Right atrium auricular region (tissue), 2 donors: ENCODE results near the gene PRRG2. TPM values are rescaled to one million over a fixed set of nuclear protein-coding genes. Genes with fewer than 3 reads are reported as not detected.

Source experiments
- DNase-seq: peaks from one replicate; pipeline ENCODE4 v3.0.0-alpha.2; 2019; ENCODE audit warnings: low spot score
- H3K27ac ChIP-seq, 2 donors: fragments of 200-600 bp; sonication (generic); 1 replicate in 1 of 2; 2 replicates in 1 of 2; pipeline ENCODE4 v1.5.1; 2016 to 2019
- H3K27me3 ChIP-seq, 2 donors: fragments of 200-600 bp; sonication (generic); one replicate each; pipeline versions ENCODE4 v1.5.1 to v1.6.0; 2017 to 2019
- H3K36me3 ChIP-seq: fragments of 200-600 bp; sonication (generic); one replicate; pipeline ENCODE4 v1.5.1; 2016
- H3K4me1 ChIP-seq, 2 donors: fragments of 200-600 bp; sonication (generic); one replicate each; pipeline versions ENCODE4 v1.5.1 to v1.6.0; 2017 to 2019
- H3K4me3 ChIP-seq, 2 donors: fragments of 200-600 bp; sonication (generic); 1 replicate in 1 of 2; 2 replicates in 1 of 2; pipeline ENCODE4 v1.5.1; 2017 to 2019; ENCODE audit warnings: mild to moderate bottlenecking in 1 of 2, moderate library complexity in 1 of 2
- H3K9me3 ChIP-seq, 2 donors: fragments of 200-600 bp; sonication (generic); one replicate each; pipeline ENCODE4 v1.5.1; 2019
- CTCF ChIP-seq, 2 donors: fragments of 200-600 bp; sonication (generic); IDR thresholded peaks; one replicate each; pipeline ENCODE4 v1.5.1; 2019; ENCODE audit warnings: antibody characterized with exemption in 2 of 2
- total RNA-seq, 2 donors: library from RNA; depleted of rRNA; stranded (reverse); fragments of >200 nt; gene quantifications; one replicate each; pipeline ENCODE4 v1.1.0, GENCODE V29; 2016

Gene PRRG2
- total RNA-seq, 2 donors from 2014 or later: 0.63 to 2.3 TPM

- Histone ChIP-seq H3K4me3 (peak overlapping the region; percentile 74 to 96), H3K9me3 (no peaks in the 10 kb centered on the region), H3K27ac (peak overlapping the region; percentile 99 to 100), H3K36me3 (peaks cover 11% of the 10 kb centered on the region), H3K27me3 (no peaks in the 10 kb centered on the region), H3K4me1 (peaks cover 0 to 60% of the 10 kb centered on the region in 2 donors)
- no peak for TF ChIP-seq CTCF (IDR thresholded peaks at IDR 0.05)
- peak; percentile 92 for DNase-seq
Observed at GRCh38 chr19:49637821-49638738, 57.0 kb downstream of the PRRG2 start.

- peak overlapping the region; percentile 99 to 100 for H3K27ac ChIP-seq
- peaks cover 0 to 75% of the 10 kb centered on the region in 2 donors for H3K4me1 ChIP-seq
- TF ChIP-seq CTCF (IDR thresholded peaks at IDR 0.05): no peak
- H3K4me3 ChIP-seq: peak overlapping the region; percentile 74 to 96
- H3K27me3 ChIP-seq: no peaks in the 10 kb centered on the region
- no peaks in the 10 kb centered on the region for H3K9me3 ChIP-seq
- no peak for DNase-seq
- H3K36me3 ChIP-seq: peaks cover 11% of the 10 kb centered on the region
Observed at GRCh38 chr19:49639401-49640112, 58.4 kb downstream of the PRRG2 start.

- no peak for TF ChIP-seq CTCF (IDR thresholded peaks at IDR 0.05)
- Histone ChIP-seq H3K9me3 (no peaks in the 10 kb centered on the region), H3K27ac (peak within 1 kb of the TSS; percentile 99 to 100), H3K27me3 (no peaks in the 10 kb centered on the region), H3K4me3 (peak within 1 kb of the TSS; percentile 96 to 97), H3K36me3 (peaks cover 11% of the 10 kb centered on the region), H3K4me1 (peaks cover 0 to 78% of the 10 kb centered on the region in 2 donors)
- peak; percentile 100 for DNase-seq
Observed at GRCh38 chr19:49640113-49640898, 59.2 kb downstream of the PRRG2 start, which contains the start of gene RRAS. Gene RRAS, minus strand, starts transcription at chr19:49640143. Its CDS starts 45 bp downstream, at chr19:49640098.

Other genes with a start within 250 kb of the PRRG2 start
- 10 to 100 TPM in 1 of 2 donors, 1 to 10 TPM in 1; 2.6 to 12.1 TPM for gene CD37, start 245.9 kb upstream of the PRRG2 start, total RNA-seq
- gene TEAD2, start 218.9 kb upstream of the PRRG2 start, total RNA-seq: 10 to 100 TPM; 39.8 to 45.3 TPM
- not detected for gene DKKL1, start 217.4 kb upstream of the PRRG2 start, total RNA-seq
- not detected for gene KASH5, start 193.1 kb upstream of the PRRG2 start, total RNA-seq
- gene PTH2, start 157.9 kb upstream of the PRRG2 start, total RNA-seq: not detected
- gene GFY, start 155.9 kb upstream of the PRRG2 start, total RNA-seq: not detected
- under 1 TPM; 0.59 to 0.67 TPM for gene SLC17A7, start 139.8 kb upstream of the PRRG2 start, total RNA-seq
- gene PIH1D1, start 129.5 kb upstream of the PRRG2 start, total RNA-seq: 10 to 100 TPM; 55.8 to 61.5 TPM
- 10 to 100 TPM in 1 of 2 donors, 1 to 10 TPM in 1; 9.5 to 18.5 TPM for gene ALDH16A1, start 128.1 kb upstream of the PRRG2 start, total RNA-seq
- gene FLT3LG, start 107.1 kb upstream of the PRRG2 start, total RNA-seq: 1 to 10 TPM; 1.1 to 2.6 TPM
- 1,000 to 10,000 TPM in 1 of 2 donors, 100 to 1,000 TPM in 1; 765 to 1,868 TPM for gene RPL13A, start 93.7 kb upstream of the PRRG2 start, total RNA-seq
- 1,000 to 10,000 TPM; 1,048 to 2,648 TPM for gene RPS11, start 84.9 kb upstream of the PRRG2 start, total RNA-seq
- 100 to 1,000 TPM in 1 of 2 donors, 10 to 100 TPM in 1; 98.2 to 123 TPM for gene FCGRT, start 68.7 kb upstream of the PRRG2 start, total RNA-seq
- 10 to 100 TPM; 15.8 to 17.2 TPM for gene RCN3, start 53.3 kb upstream of the PRRG2 start, total RNA-seq
- 10 to 100 TPM; 39.0 to 62.3 TPM for gene NOSIP, start 760 bp upstream of the PRRG2 start, total RNA-seq
- gene PRR12, start 9.9 kb downstream of the PRRG2 start, total RNA-seq: 10 to 100 TPM in 1 of 2 donors, 1 to 10 TPM in 1; 6.6 to 13.3 TPM
- gene RRAS, start 58.8 kb downstream of the PRRG2 start, total RNA-seq: 10 to 100 TPM; 60.9 to 83.5 TPM
- gene SCAF1, start 60.9 kb downstream of the PRRG2 start, total RNA-seq: 10 to 100 TPM; 14.3 to 22.3 TPM
- gene IRF3, start 84.5 kb downstream of the PRRG2 start, total RNA-seq: 10 to 100 TPM; 33.2 to 34.0 TPM
- gene BCL2L12, start 84.6 kb downstream of the PRRG2 start, total RNA-seq: 1 to 10 TPM; 5.7 to 6.5 TPM
- gene PRMT1, start 96.0 kb downstream of the PRRG2 start, total RNA-seq: 100 to 1,000 TPM; 187 to 192 TPM
- under 1 TPM in 1 of 2 donors, not detected in 1; 0.43 TPM for gene ADM5, start 108.3 kb downstream of the PRRG2 start, total RNA-seq
- gene CPT1C, start 109.8 kb downstream of the PRRG2 start, total RNA-seq: 1 to 10 TPM; 1.2 to 2.8 TPM
- under 1 TPM; 0.28 to 0.96 TPM for gene TSKS, start 182.0 kb downstream of the PRRG2 start, total RNA-seq
- gene AP2A1, start 185.7 kb downstream of the PRRG2 start, total RNA-seq: 10 to 100 TPM; 72.5 to 97.3 TPM
- 10 to 100 TPM; 18.5 to 22.5 TPM for gene FUZ, start 232.0 kb downstream of the PRRG2 start, total RNA-seq
- 10 to 100 TPM; 31.1 to 54.0 TPM for gene MED25, start 237.0 kb downstream of the PRRG2 start, total RNA-seq